ENCODE data around the gene MMAB. TPM values are rescaled to one million over a fixed set of nuclear protein-coding genes. Genes with fewer than 3 reads are reported as not detected.
A peak's percentile ranks its signal among the peaks of the same experiment; 100 is the strongest.

Gene MMAB
- 48.5 and 68.3 TPM in 2 replicates for total RNA-seq (2014; rRNA removed; shearing (Covaris generic); ENCODE audit: low replicate concordance)

DNA sequence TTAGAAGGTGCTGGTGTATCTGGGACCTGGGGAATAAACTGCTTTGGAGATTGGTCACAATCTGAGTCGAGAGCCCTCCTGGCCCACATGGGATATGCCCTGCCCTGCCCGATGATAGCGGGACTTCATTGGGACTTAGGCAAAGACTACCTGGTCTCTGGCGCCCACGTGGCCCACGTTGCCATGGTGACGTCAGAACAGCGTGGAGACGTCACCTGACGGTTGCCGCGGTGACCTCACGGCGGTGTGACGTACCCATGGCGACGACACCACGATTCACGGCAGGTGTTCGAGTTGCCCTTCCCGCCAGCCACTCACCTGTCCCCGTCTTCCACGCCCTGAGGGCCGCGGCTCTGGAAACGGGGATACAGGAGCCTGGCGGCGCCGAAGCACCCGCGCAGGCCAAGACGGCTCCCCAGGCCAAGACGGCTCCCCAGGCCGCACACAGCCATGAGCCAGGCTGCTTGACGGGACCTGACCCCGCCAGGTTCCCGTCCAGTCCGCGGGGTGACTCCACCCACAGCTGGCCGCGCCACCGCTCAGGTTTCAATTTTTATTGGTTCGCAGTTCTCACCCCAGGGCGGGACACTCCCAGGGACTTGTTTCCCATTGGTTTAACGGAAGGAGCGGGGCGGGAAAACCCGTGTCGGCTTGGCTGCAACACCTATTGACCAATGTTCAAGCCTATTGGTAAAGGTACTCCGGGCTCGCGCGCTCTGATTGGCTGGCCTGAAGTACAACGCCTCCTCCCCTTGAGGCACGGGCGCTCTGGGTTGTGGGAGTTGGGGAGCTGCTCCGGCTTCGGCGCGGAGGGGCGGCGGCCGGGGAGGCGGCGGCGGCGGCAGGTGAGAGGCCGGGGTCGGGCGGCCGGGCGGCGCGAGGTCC, at the start of gene MMAB, which contains the start of gene MVK:
TSS of gene MMAB (minus strand) at position 476 of the 885 bp plus-strand sequence. CDS start at position 452, 24 bp downstream.
TSS of gene MVK (plus strand) at position 766 of the 885 bp plus-strand sequence. CDS start 1,029 bp downstream, outside the sequence.
- peak within 1 kb of the TSS; percentile 73 for H3K4me3 ChIP-seq
- peak; percentile 98 for DNase-seq
- H3K36me3 ChIP-seq, result peaks cover 12% of the 10 kb centered on the region
- H3K27me3 ChIP-seq, result no peaks in the 10 kb centered on the region
- H3K9me3 ChIP-seq, result no peaks in the 10 kb centered on the region

DNA sequence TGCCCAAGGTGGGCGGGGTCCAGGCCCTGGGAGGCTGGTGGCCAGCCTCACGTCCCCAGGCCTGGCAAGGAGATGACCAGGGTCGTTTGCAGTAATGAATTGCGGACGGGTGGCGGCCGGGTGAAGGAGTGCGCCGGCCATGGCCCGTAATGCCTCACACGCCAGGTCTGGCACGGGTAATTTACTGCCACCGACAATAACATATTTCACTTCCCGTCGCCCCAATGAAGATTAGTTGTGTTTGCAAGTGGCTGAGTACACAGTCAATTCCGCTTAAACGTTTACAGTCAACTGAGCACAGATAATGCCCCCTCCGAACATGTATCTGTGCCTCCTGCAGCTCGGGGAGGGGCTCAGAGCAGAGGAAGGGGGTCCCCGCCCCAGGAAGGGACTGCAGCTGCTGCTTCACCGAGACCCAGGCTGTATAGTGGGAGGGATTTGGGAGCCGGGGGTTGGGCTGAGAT, 48.6 kb upstream of the MMAB start:
- peaks cover 5% of the 10 kb centered on the region; the same call in 1 of the 2 replicates for H3K27me3 ChIP-seq
- no peaks in the 10 kb centered on the region for H3K36me3 ChIP-seq
- H3K4me3 ChIP-seq, result no peak overlapping the region
- H3K9me3 ChIP-seq, result no peaks in the 10 kb centered on the region
- no peak for DNase-seq

- H3K9me3 ChIP-seq, result no peaks in the 10 kb centered on the region
- H3K36me3 ChIP-seq, result no peaks in the 10 kb centered on the region
- H3K27me3 ChIP-seq, result peaks cover 8% of the 10 kb centered on the region; the same call in 1 of the 2 replicates
- no peak for DNase-seq
- H3K4me3 ChIP-seq, result no peak overlapping the region
Measured at GRCh38 chr12:109621211-109621694, 47.9 kb upstream of the MMAB start.

GRCh38 chr12:109619002-109619604, 45.8 kb upstream of the MMAB start:
- peaks cover 19% of the 10 kb centered on the region; the same call in 1 of the 2 replicates for H3K27me3 ChIP-seq
- no peaks in the 10 kb centered on the region for H3K9me3 ChIP-seq
- no peaks in the 10 kb centered on the region for H3K36me3 ChIP-seq
- no peak overlapping the region for H3K4me3 ChIP-seq
- no peak for DNase-seq

DNA sequence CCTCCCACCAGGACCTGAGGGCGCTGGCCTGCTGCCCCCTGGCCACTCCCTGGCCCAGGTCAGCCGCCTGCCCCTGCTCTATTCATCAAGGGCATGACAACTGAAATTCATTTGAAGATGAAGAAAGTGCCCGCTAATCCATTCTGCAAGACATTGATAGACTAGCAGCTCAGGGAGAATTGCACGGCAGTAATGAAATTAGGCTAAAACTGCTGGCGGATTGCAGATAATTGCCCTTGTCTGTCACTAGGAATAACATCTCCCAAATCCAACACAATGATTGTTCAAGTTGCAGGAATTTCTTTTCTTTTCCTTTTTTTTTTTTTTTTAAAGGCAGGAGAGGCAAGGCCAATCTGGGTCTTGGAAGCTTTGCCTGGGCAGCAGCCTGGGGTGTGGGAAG, 44.8 kb upstream of the MMAB start:
- Histone ChIP-seq H3K9me3 (no peaks in the 10 kb centered on the region), H3K36me3 (no peaks in the 10 kb centered on the region), H3K27me3 (peaks cover 19% of the 10 kb centered on the region; the same call in 1 of the 2 replicates), H3K4me3 (no peak overlapping the region)
- no peak for DNase-seq

DNA sequence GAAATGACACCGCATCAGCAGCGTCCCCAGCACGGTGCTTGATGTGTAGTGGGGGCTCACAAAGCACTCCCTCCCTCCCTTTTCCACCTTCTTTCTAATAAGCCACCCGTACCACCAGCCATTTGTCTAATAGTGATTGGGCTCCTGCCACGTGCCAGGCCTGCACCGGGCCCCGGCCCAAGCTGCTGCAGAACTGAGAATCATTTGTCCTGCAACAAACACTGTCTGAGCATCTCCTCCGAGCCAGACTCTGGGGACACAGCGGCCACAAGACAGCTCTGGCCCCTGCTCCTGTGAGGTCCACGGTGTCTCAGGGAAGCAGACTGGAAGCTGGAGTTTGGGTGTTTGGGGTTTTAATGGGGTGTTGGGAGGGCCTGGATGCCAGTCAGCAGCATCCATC, 44.2 kb upstream of the MMAB start:
- DNase-seq, result no peak
- Histone ChIP-seq H3K4me3 (no peak overlapping the region), H3K36me3 (no peaks in the 10 kb centered on the region), H3K27me3 (peaks cover 18% of the 10 kb centered on the region; the same call in 1 of the 2 replicates), H3K9me3 (no peaks in the 10 kb centered on the region)

- Histone ChIP-seq H3K4me3 (no peak overlapping the region), H3K27me3 (peaks cover 13% of the 10 kb centered on the region; the same call in 1 of the 2 replicates), H3K9me3 (no peaks in the 10 kb centered on the region), H3K36me3 (no peaks in the 10 kb centered on the region)
- DNase-seq, result no peak
Measured at GRCh38 chr12:109615556-109616229, 42.4 kb upstream of the MMAB start.

DNA sequence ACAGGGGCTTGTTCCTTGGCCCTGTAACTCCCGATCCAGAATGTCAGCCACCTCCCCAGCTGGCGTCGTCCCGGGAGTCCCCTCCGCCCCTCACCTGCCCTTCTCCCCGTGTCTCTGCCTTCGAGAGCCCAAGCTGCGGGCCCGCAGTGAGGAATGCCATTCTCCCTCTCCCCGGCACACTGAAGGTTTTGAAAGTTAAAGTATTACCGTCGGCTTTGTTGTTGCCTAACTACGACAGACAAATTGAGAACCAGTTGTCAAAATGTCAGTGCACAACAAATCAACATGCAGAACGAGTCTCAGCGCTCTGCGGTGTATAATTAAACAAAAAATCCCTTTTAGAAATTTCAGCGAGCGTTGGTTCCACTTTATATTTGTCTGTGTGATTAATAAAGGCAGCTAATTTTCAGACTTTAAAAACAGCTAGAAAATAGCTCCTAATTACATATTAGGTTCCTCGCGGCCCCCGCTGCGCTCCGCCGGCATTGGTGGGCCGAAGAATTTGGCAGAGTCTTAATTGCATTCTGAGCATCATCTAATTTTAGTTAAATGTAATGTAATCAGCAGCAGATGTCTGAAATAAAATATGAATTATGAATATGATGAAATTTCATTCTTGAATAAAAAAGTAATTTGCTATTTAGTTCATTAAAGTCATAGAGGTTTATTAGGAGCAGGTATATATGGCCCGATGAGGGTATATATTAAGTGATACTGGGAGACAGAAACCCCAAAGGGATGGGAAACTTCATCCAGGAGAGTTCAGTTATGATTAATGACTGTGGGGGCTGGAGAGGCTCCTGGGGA, 40.5 kb upstream of the MMAB start:
- DNase-seq, result no peak
- peaks cover 13% of the 10 kb centered on the region; the same call in 1 of the 2 replicates for H3K27me3 ChIP-seq
- H3K4me3 ChIP-seq, result no peak overlapping the region
- no peaks in the 10 kb centered on the region for H3K9me3 ChIP-seq
- H3K36me3 ChIP-seq, result no peaks in the 10 kb centered on the region

- peaks cover 13% of the 10 kb centered on the region; the same call in 1 of the 2 replicates for H3K27me3 ChIP-seq
- no peaks in the 10 kb centered on the region for H3K36me3 ChIP-seq
- no peaks in the 10 kb centered on the region for H3K9me3 ChIP-seq
- no peak for DNase-seq
- no peak overlapping the region for H3K4me3 ChIP-seq
Measured at GRCh38 chr12:109612975-109613502, 39.7 kb upstream of the MMAB start.

GRCh38 chr12:109612003-109612402, 38.7 kb upstream of the MMAB start:
- no peak for DNase-seq
- no peaks in the 10 kb centered on the region for H3K9me3 ChIP-seq
- H3K27me3 ChIP-seq, result peaks cover 13% of the 10 kb centered on the region; the same call in 1 of the 2 replicates
- H3K36me3 ChIP-seq, result no peaks in the 10 kb centered on the region
- H3K4me3 ChIP-seq, result no peak overlapping the region

DNA sequence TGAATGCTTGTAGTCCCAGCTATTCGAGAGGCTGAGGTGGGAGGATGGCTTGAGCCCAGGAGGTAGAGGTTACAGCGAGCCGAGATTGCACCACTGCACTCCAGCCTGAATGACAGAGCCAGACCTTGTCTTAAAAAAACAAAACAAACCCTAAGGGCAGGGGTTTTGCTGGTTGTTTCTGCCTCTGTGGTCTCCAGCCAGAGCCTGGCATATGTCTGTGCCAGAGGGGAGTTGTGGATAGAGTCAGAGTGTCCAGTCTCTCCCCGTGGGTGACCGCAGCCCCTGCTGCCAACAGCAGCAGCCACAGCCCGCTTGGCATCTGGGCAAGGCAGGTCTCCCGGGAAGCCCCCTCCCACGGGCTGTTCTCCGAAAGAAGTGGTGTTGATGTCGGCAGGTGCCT, 37.9 kb upstream of the MMAB start:
- H3K9me3 ChIP-seq, result no peaks in the 10 kb centered on the region
- H3K27me3 ChIP-seq, result peaks cover 10% of the 10 kb centered on the region; the same call in 1 of the 2 replicates
- H3K4me3 ChIP-seq, result no peak overlapping the region
- DNase-seq, result no peak
- H3K36me3 ChIP-seq, result no peaks in the 10 kb centered on the region

DNA sequence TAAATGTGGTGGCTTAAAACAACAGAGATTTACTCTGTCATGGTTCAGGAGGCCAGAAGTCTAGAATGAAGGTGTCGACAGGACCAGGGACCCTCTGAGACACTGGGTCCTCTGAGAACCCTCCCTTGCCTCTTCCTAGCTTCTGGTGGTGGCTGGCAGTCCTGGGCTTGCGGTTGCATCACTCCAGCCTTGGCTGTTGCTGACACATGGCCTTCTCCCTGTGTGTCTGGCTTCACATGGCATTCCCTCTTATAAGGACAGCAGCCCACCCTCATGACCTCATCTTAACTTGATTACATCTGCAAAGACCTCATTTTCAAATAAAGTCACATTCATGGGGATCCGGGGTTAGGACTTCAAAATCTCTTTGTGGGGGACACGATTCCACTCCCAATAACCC, 37.2 kb upstream of the MMAB start:
- Histone ChIP-seq H3K4me3 (no peak overlapping the region), H3K27me3 (0 out of 2 replicates have a peak, but pooled peaks cover 4% of the 10 kb centered on the region), H3K9me3 (no peaks in the 10 kb centered on the region), H3K36me3 (no peaks in the 10 kb centered on the region)
- no peak for DNase-seq

DNA sequence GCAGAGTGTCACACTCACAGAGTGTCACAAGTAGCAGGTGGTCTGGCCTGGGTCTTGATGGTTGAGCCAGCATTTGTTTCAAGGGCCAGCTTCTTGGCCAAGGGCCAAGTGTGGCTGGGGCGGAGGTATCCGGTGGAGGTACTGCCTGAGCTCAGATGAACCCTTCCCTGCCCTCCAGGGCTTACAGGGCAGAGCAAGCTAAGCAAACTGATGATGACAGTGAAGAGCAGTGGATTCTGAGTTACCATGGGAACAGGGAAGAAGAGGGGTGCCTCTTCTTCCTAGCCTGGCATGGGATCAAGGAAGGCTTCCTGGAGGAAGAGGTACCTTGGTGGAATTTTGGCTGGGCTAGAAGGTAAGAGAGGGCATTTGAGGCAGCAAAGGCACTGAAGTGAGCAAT, 36.0 kb upstream of the MMAB start:
- Histone ChIP-seq H3K9me3 (no peaks in the 10 kb centered on the region), H3K36me3 (no peaks in the 10 kb centered on the region), H3K4me3 (no peak overlapping the region), H3K27me3 (no peaks in the 10 kb centered on the region)
- DNase-seq, result no peak

- Histone ChIP-seq H3K4me3 (no peak overlapping the region), H3K36me3 (no peaks in the 10 kb centered on the region), H3K9me3 (no peaks in the 10 kb centered on the region), H3K27me3 (no peaks in the 10 kb centered on the region)
- DNase-seq, result no peak
Measured at GRCh38 chr12:109608793-109609192, 35.5 kb upstream of the MMAB start.

GRCh38 chr12:109608270-109608669, 35.0 kb upstream of the MMAB start:
- no peak overlapping the region for H3K4me3 ChIP-seq
- no peaks in the 10 kb centered on the region for H3K27me3 ChIP-seq
- DNase-seq, result no peak
- no peaks in the 10 kb centered on the region for H3K9me3 ChIP-seq
- no peaks in the 10 kb centered on the region for H3K36me3 ChIP-seq

DNA sequence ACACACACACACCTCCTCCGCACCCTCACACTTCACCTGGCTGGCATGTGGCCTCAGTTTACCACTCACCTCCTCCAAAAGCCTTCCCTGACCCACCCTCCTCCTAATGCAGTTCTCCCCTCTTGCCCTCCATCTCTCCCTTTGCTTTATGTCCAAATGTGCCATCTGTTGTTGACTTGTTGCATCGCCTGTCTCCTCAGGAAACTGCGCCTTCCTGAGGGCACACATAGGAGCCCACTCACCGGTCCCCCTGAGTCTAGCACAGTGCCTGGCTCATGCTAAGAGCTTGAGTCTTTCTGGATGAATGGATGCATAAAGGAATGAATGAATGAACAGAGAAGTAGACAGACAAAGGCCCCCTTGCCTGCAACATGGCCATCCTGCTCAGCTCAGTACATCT, 34.3 kb upstream of the MMAB start:
- H3K9me3 ChIP-seq, result no peaks in the 10 kb centered on the region
- DNase-seq, result no peak
- no peaks in the 10 kb centered on the region for H3K27me3 ChIP-seq
- no peaks in the 10 kb centered on the region for H3K36me3 ChIP-seq
- H3K4me3 ChIP-seq, result no peak overlapping the region

Measured in MG63 (cell line).